ENCODE data around the gene CHMP3.

GRCh38 chr2:86520153-86520552, 43.1 kb downstream of the CHMP3 start:
- TF ChIP-seq, protein P1, sequence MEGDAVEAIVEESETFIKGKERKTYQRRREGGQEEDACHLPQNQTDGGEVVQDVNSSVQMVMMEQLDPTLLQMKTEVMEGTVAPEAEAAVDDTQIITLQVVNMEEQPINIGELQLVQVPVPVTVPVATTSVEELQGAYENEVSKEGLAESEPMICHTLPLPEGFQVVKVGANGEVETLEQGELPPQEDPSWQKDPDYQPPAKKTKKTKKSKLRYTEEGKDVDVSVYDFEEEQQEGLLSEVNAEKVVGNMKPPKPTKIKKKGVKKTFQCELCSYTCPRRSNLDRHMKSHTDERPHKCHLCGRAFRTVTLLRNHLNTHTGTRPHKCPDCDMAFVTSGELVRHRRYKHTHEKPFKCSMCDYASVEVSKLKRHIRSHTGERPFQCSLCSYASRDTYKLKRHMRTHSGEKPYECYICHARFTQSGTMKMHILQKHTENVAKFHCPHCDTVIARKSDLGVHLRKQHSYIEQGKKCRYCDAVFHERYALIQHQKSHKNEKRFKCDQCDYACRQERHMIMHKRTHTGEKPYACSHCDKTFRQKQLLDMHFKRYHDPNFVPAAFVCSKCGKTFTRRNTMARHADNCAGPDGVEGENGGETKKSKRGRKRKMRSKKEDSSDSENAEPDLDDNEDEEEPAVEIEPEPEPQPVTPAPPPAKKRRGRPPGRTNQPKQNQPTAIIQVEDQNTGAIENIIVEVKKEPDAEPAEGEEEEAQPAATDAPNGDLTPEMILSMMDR (IDR thresholded peaks at IDR 0.05; ENCODE audit: low read depth, low read length, poor library complexity, severe bottlenecking), result peak; percentile 22
- TF ChIP-seq EZH2phosphoT487 (IDR thresholded peaks at IDR 0.05; ENCODE audit: borderline replicate concordance, low read length), result no peak

All from DOHH2 (cell line).